Measurements from ENCODE around the gene KCNMA1. TPM values are rescaled to one million over a fixed set of nuclear protein-coding genes. Genes with fewer than 3 reads are reported as not detected.

KCNMA1 gene
- total RNA-seq, 2 donors from 2014 or later: 29.1 to 37.9 TPM

GRCh38 chr10:77507291-77507880, 130.2 kb downstream of the KCNMA1 start:
- no peaks in the 10 kb centered on the region for H3K27me3 ChIP-seq (replicated peaks; ENCODE audit: insufficient read depth)
- H3K27ac ChIP-seq: peak overlapping the region; percentile 26 to 61
- DNase-seq (ENCODE audit: low spot score): peak; percentile 20
- WGBS: 19% methylated on average over 5 of the region's 5 CpGs
- intact Hi-C loops (cut with DNase I): no loop called here
- peaks cover 3% of the 10 kb centered on the region for H3K4me1 ChIP-seq (replicated peaks)
- no peaks in the 10 kb centered on the region for H3K9me3 ChIP-seq
- no peak overlapping the region for H3K4me3 ChIP-seq
- TF ChIP-seq CTCF (IDR thresholded peaks at IDR 0.05) (no peak), POLR2A (IDR thresholded peaks at IDR 0.05) (no peak), POLR2AphosphoS5 (IDR thresholded peaks at IDR 0.05) (peak; percentile 64)
- no peaks in the 10 kb centered on the region for H3K36me3 ChIP-seq

- TF ChIP-seq POLR2A (IDR thresholded peaks at IDR 0.05) (no peak), CTCF (IDR thresholded peaks at IDR 0.05) (peak in 2 of 4 experiments; percentile 10 to 14)
- no peaks in the 10 kb centered on the region for H3K9me3 ChIP-seq
- H3K27ac ChIP-seq: peak overlapping the region; percentile 26 to 61
- DNase-seq (ENCODE audit: low spot score): no peak
- intact Hi-C loops (cut with DNase I): no loop called here
- no peak overlapping the region for H3K4me3 ChIP-seq
- 70% methylated on average over 3 of the region's 3 CpGs for WGBS
- H3K4me1 ChIP-seq (replicated peaks): peaks cover 3% of the 10 kb centered on the region
- no peaks in the 10 kb centered on the region for H3K36me3 ChIP-seq
- no peaks in the 10 kb centered on the region for H3K27me3 ChIP-seq (replicated peaks; ENCODE audit: insufficient read depth)
These were observed 130.9 kb downstream of the KCNMA1 start for GRCh38 chr10:77506517-77507200.

GRCh38 chr10:77505431-77506334, 131.9 kb downstream of the KCNMA1 start:
- Histone ChIP-seq H3K27ac (peak overlapping the region in 1 of 2 donors; percentile 61), H3K4me3 (no peak overlapping the region), H3K9me3 (no peaks in the 10 kb centered on the region), H3K4me1 (replicated peaks) (peaks cover 3% of the 10 kb centered on the region), H3K27me3 (replicated peaks; ENCODE audit: insufficient read depth) (no peaks in the 10 kb centered on the region), H3K36me3 (no peaks in the 10 kb centered on the region)
- intact Hi-C loops (cut with DNase I): no loop called here
- WGBS: 72% methylated on average over 2 of the region's 2 CpGs
- TF ChIP-seq CTCF (IDR thresholded peaks at IDR 0.05): no peak
- TF ChIP-seq POLR2A (IDR thresholded peaks at IDR 0.05): no peak
- no peak for TF ChIP-seq POLR2AphosphoS5 (IDR thresholded peaks at IDR 0.05)
- DNase-seq (ENCODE audit: low spot score): no peak

GRCh38 chr10:77504873-77505257, 132.7 kb downstream of the KCNMA1 start:
- Histone ChIP-seq H3K27ac (no peak overlapping the region), H3K9me3 (no peaks in the 10 kb centered on the region), H3K36me3 (no peaks in the 10 kb centered on the region), H3K27me3 (replicated peaks; ENCODE audit: insufficient read depth) (no peaks in the 10 kb centered on the region), H3K4me1 (replicated peaks) (peaks cover 3% of the 10 kb centered on the region), H3K4me3 (no peak overlapping the region)
- TF ChIP-seq CTCF (IDR thresholded peaks at IDR 0.05): no peak
- no peak for TF ChIP-seq POLR2A (IDR thresholded peaks at IDR 0.05)
- TF ChIP-seq POLR2AphosphoS5 (IDR thresholded peaks at IDR 0.05): no peak
- intact Hi-C loops (cut with DNase I): no loop called here
- no peak for DNase-seq (ENCODE audit: low spot score)
- 62% methylated on average over 4 of the region's 4 CpGs for WGBS
